DOHH2 (cell line): ENCODE data around the gene ICA1L.

Source experiments
- EZH2phosphoT487 ChIP-seq: fragments of 200-600 bp; sonication (generic); IDR thresholded peaks from 2 replicates; pipeline ENCODE4 v1.6.1; 2017; ENCODE audit warnings: borderline replicate concordance, mild to moderate bottlenecking, antibody characterized with exemption, low read length, moderate library complexity, mixed read lengths
- TF ChIP-seq, protein P1 (sequence below): fragments of 200-600 bp; sonication (generic); IDR thresholded peaks from one replicate; pipeline ENCODE4 v1.5.1; 2014; ENCODE audit warnings: antibody characterized with exemption, mild to moderate bottlenecking, low read depth, low read length; ENCODE audit not compliant: poor library complexity, severe bottlenecking

DNA sequence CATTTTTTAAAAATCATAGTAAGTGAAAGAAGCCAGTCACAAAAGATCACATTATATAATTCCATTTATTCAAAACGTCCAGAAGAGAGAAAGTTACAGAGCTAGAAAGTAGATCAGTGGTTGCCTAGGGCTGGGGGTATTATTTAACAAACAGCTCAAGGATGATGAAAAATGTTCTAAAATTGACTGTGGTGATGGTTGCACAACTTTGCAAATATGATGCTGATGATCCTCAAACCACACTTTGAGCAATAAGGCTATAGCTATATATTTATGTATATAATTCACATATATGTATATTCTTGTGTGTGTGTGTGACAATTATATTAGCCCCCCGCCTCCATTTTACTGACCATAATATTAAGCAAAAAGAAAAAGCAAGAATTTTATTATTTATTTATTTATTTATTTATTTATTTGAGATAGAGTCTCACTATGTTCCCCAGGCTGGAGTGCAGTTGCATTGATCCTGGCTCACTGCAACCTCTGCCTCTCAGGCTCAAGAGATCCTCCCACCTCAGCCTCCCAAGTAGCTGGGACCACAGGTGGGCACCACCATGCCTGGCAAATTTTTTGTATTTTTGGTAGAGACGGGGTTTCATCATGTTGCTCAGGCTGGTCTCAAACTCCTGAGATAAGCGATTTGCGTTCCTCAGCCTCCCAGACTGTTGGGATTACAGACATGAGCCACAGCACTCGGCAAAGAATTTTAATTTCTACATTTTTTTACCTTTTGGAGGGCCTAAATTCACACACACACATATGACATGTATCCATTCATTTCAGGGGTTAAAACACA lies 38.0 kb upstream of the ICA1L start:
- TF ChIP-seq, protein P1, sequence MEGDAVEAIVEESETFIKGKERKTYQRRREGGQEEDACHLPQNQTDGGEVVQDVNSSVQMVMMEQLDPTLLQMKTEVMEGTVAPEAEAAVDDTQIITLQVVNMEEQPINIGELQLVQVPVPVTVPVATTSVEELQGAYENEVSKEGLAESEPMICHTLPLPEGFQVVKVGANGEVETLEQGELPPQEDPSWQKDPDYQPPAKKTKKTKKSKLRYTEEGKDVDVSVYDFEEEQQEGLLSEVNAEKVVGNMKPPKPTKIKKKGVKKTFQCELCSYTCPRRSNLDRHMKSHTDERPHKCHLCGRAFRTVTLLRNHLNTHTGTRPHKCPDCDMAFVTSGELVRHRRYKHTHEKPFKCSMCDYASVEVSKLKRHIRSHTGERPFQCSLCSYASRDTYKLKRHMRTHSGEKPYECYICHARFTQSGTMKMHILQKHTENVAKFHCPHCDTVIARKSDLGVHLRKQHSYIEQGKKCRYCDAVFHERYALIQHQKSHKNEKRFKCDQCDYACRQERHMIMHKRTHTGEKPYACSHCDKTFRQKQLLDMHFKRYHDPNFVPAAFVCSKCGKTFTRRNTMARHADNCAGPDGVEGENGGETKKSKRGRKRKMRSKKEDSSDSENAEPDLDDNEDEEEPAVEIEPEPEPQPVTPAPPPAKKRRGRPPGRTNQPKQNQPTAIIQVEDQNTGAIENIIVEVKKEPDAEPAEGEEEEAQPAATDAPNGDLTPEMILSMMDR: no peak
- TF ChIP-seq EZH2phosphoT487: no peak
